Small intestine (tissue), 7 donors: ENCODE results near the gene ATP11C. TPM values are rescaled to one million over a fixed set of nuclear protein-coding genes. Genes with fewer than 3 reads are reported as not detected.

Source experiments
- DNase-seq, 2 donors: peaks; one replicate each; pipeline versions ENCODE4 v3.0.0 to v3.0.0-alpha.2; 2013
- FAIRE-seq: peaks from 2 replicates; lab custom pipeline; 2012; peaks lifted over from hg19 to GRCh38; lab: Jason Lieb, UNC
- H3K27ac ChIP-seq, 3 donors: one replicate each; pipeline ENCODE4 v1.5.1; 2013; ENCODE audit warnings: low read length in 2 of 3, mild to moderate bottlenecking in 2 of 3, control low read depth in 1 of 3, inconsistent platforms in 1 of 3, low read depth in 1 of 3, moderate library complexity in 1 of 3
- H3K27me3 ChIP-seq, 3 donors: one replicate each; pipeline ENCODE4 v1.6.1; 2013; ENCODE audit warnings: low read length in 3 of 3, inconsistent platforms in 1 of 3; ENCODE audit not compliant: control insufficient read depth in 3 of 3, insufficient read depth in 3 of 3
- H3K36me3 ChIP-seq, 3 donors: one replicate each; pipeline ENCODE4 v1.6.1; 2013; ENCODE audit warnings: low read length in 3 of 3, inconsistent platforms in 1 of 3, low read depth in 1 of 3, mild to moderate bottlenecking in 1 of 3, moderate library complexity in 1 of 3; ENCODE audit not compliant: control insufficient read depth in 3 of 3, insufficient read depth in 2 of 3
- H3K4me1 ChIP-seq, 3 donors: one replicate each; pipeline ENCODE4 v1.6.1; 2013; ENCODE audit warnings: low read length in 2 of 3, inconsistent platforms in 1 of 3, low read depth in 1 of 3, mild to moderate bottlenecking in 1 of 3, moderate library complexity in 1 of 3; ENCODE audit not compliant: control insufficient read depth in 3 of 3, insufficient read depth in 2 of 3
- H3K4me3 ChIP-seq, 3 donors: one replicate each; pipeline ENCODE4 v1.5.1; 2013; ENCODE audit warnings: low read length in 3 of 3, control low read depth in 1 of 3, inconsistent platforms in 1 of 3, low read depth in 1 of 3, mild to moderate bottlenecking in 1 of 3, moderate library complexity in 1 of 3
- H3K9me3 ChIP-seq, 2 donors: one replicate each; pipeline ENCODE4 v1.6.1; 2013; ENCODE audit warnings: low read depth in 1 of 2, low read length in 1 of 2; ENCODE audit not compliant: control insufficient read depth in 2 of 2, insufficient read depth in 1 of 2
- WGBS, 3 donors: extraction: QIAGEN DNeasy Blood & Tissue Kit; methylation state at CpG; one replicate each; pipeline ENCODE4 v1.1.7; 2013; 5-methylcytosine and 5-hydroxymethylcytosine counted together
- polyA plus RNA-seq, 4 donors: library from polyadenylated mRNA; stranded (reverse) in 3 of 4; unstranded in 1 of 4; fragments of 200-250 nt in 3 of 4; fragments of 120-200 nt in 1 of 4; gene quantifications; one replicate each; pipeline versions ENCODE4 v1.2.1 to v1.2.3, GENCODE V29; 2013
- donor health status: healthy with polysubstance abuse.
- donor health status: control.
- donor health status: control.
- donor health status: Bipolar disorder and iron deficiency.
- donor health status: healthy.

ATP11C gene
- polyA plus RNA-seq, 4 donors, result 3.8 to 16.1 (median 6.6) TPM

- peaks cover 0 to 4% (median 0%) of the 10 kb centered on the region in 3 donors for H3K4me1 ChIP-seq
- no peak overlapping the region for H3K4me3 ChIP-seq
- peak in 1 of 2 donors; percentile 18 for DNase-seq
- no peaks in the 10 kb centered on the region for H3K9me3 ChIP-seq
- 34 to 56% (median 43%) methylated on average over 8 of the region's 8 CpGs for WGBS, 3 donors
- FAIRE-seq, result no peak
- no peaks in the 10 kb centered on the region for H3K27me3 ChIP-seq
- H3K27ac ChIP-seq, result no peak overlapping the region
- peaks cover 0 to 2% (median 0%) of the 10 kb centered on the region in 3 donors for H3K36me3 ChIP-seq
Measured at GRCh38 chrX:139826065-139827044, 106.5 kb downstream of the ATP11C start.

GRCh38 chrX:139825618-139826017, 107.2 kb downstream of the ATP11C start:
- H3K4me1 ChIP-seq, result peaks cover 0 to 4% (median 0%) of the 10 kb centered on the region in 3 donors
- no peaks in the 10 kb centered on the region for H3K27me3 ChIP-seq
- H3K27ac ChIP-seq, result no peak overlapping the region
- WGBS, 3 donors, result 69 to 75% (median 74%) methylated on average over 3 of the region's 3 CpGs
- peaks cover 0 to 2% (median 0%) of the 10 kb centered on the region in 3 donors for H3K36me3 ChIP-seq
- no peak overlapping the region for H3K4me3 ChIP-seq
- DNase-seq, result peak in 1 of 2 donors; percentile 10
- FAIRE-seq, result no peak
- no peaks in the 10 kb centered on the region for H3K9me3 ChIP-seq

GRCh38 chrX:139823806-139824205, 109.0 kb downstream of the ATP11C start:
- Histone ChIP-seq H3K4me1 (peaks cover 0 to 4% (median 0%) of the 10 kb centered on the region in 3 donors), H3K36me3 (peaks cover 0 to 2% (median 0%) of the 10 kb centered on the region in 3 donors), H3K27ac (no peak overlapping the region), H3K27me3 (no peaks in the 10 kb centered on the region), H3K9me3 (no peaks in the 10 kb centered on the region), H3K4me3 (no peak overlapping the region)
- FAIRE-seq, result no peak
- DNase-seq, result peak in 1 of 2 donors; percentile 28
- 65 to 73% (median 66%) methylated on average over 6 of the region's 6 CpGs for WGBS, 3 donors

- H3K36me3 ChIP-seq, result peaks cover 0 to 2% (median 0%) of the 10 kb centered on the region in 3 donors
- H3K27ac ChIP-seq, result no peak overlapping the region
- no peaks in the 10 kb centered on the region for H3K4me1 ChIP-seq
- WGBS, 3 donors, result 87 to 98% (median 95%) methylated on average over 7 of the region's 7 CpGs
- FAIRE-seq (no peak), DNase-seq (no peak)
- no peaks in the 10 kb centered on the region for H3K9me3 ChIP-seq
- no peak overlapping the region for H3K4me3 ChIP-seq
- no peaks in the 10 kb centered on the region for H3K27me3 ChIP-seq
Measured at GRCh38 chrX:139820358-139820984, 112.4 kb downstream of the ATP11C start.

GRCh38 chrX:139816204-139816603, 116.6 kb downstream of the ATP11C start:
- FAIRE-seq, result no peak
- WGBS, 3 donors, result 79 to 97% (median 89%) methylated on average over 2 of the region's 2 CpGs

GRCh38 chrX:139815771-139816170, 117.1 kb downstream of the ATP11C start:
- Histone ChIP-seq H3K27ac (no peak overlapping the region), H3K9me3 (no peaks in the 10 kb centered on the region), H3K4me3 (no peak overlapping the region), H3K36me3 (peaks cover 0 to 2% (median 0%) of the 10 kb centered on the region in 3 donors), H3K27me3 (no peaks in the 10 kb centered on the region), H3K4me1 (no peaks in the 10 kb centered on the region)
- WGBS, 3 donors, result 93 to 100% (median 94%) methylated on average over 1 of the region's 1 CpG
- FAIRE-seq, result no peak
- DNase-seq, result no peak

More at GRCh38 chrX:139816204-139816603, 116.6 kb downstream of the ATP11C start:
- Histone ChIP-seq H3K36me3 (peaks cover 0 to 2% (median 0%) of the 10 kb centered on the region in 3 donors), H3K4me3 (no peak overlapping the region), H3K27me3 (no peaks in the 10 kb centered on the region), H3K9me3 (no peaks in the 10 kb centered on the region), H3K4me1 (no peaks in the 10 kb centered on the region), H3K27ac (no peak overlapping the region)
- DNase-seq, result no peak

- H3K27ac ChIP-seq, result no peak overlapping the region
- WGBS, 3 donors, result 82 to 86% (median 83%) methylated on average over 4 to 6 of the region's 6 CpGs
- H3K36me3 ChIP-seq, result peaks cover 0 to 2% (median 0%) of the 10 kb centered on the region in 3 donors
- no peaks in the 10 kb centered on the region for H3K9me3 ChIP-seq
- H3K4me1 ChIP-seq, result no peaks in the 10 kb centered on the region
- FAIRE-seq (no peak), DNase-seq (no peak)
- no peak overlapping the region for H3K4me3 ChIP-seq
- no peaks in the 10 kb centered on the region for H3K27me3 ChIP-seq
Measured at GRCh38 chrX:139811942-139812629, 120.8 kb downstream of the ATP11C start.

GRCh38 chrX:139804482-139804881, 128.4 kb downstream of the ATP11C start:
- Histone ChIP-seq H3K9me3 (no peaks in the 10 kb centered on the region), H3K27ac (no peak overlapping the region), H3K27me3 (no peaks in the 10 kb centered on the region), H3K4me3 (no peak overlapping the region), H3K36me3 (peaks cover 2% of the 10 kb centered on the region in 3 donors), H3K4me1 (no peaks in the 10 kb centered on the region)
- no peak for FAIRE-seq
- WGBS, 3 donors, result 45 to 72% (median 52%) methylated on average over 1 of the region's 1 CpG
- DNase-seq, result no peak
